ENCODE results near the gene EPHA6. TPM values are rescaled to one million over a fixed set of nuclear protein-coding genes. Genes with fewer than 3 reads are reported as not detected.

EPHA6 gene
- total and polyA plus RNA-seq, 8 donors, result 0.23 to 0.79 (median 0.41) TPM

DNA sequence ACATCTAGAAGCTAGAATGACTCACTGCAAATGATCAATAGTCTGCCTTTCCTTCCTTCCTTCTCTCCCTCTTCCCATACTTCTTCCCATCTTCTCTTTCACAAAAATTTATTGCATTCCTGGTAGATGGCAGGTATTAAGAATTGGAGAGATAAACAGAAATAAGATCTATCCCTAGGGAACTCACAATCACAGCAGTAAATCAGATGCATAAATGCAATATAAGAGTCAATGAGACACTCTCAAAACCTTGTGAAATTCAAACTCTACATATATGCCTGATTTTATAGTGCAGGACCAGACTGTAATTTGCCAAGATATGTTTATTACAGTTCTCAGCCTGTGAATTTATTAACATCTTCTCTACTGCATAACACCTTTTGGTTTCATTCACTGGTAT lies 871.9 kb downstream of the EPHA6 start:
- ATAC-seq, result no peak
- no peaks in the 10 kb centered on the region for H3K36me3 ChIP-seq
- no peak overlapping the region for H3K4me3 ChIP-seq
- H3K27me3 ChIP-seq, result no peaks in the 10 kb centered on the region
- no peak for DNase-seq
- no peaks in the 10 kb centered on the region for H3K4me1 ChIP-seq
- TF ChIP-seq, protein P1, sequence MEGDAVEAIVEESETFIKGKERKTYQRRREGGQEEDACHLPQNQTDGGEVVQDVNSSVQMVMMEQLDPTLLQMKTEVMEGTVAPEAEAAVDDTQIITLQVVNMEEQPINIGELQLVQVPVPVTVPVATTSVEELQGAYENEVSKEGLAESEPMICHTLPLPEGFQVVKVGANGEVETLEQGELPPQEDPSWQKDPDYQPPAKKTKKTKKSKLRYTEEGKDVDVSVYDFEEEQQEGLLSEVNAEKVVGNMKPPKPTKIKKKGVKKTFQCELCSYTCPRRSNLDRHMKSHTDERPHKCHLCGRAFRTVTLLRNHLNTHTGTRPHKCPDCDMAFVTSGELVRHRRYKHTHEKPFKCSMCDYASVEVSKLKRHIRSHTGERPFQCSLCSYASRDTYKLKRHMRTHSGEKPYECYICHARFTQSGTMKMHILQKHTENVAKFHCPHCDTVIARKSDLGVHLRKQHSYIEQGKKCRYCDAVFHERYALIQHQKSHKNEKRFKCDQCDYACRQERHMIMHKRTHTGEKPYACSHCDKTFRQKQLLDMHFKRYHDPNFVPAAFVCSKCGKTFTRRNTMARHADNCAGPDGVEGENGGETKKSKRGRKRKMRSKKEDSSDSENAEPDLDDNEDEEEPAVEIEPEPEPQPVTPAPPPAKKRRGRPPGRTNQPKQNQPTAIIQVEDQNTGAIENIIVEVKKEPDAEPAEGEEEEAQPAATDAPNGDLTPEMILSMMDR (IDR thresholded peaks at IDR 0.05), result no peak
- H3K9me3 ChIP-seq, result no peaks in the 10 kb centered on the region
- intact Hi-C loops (cut with DNase I), result no loop called here
- H3K27ac ChIP-seq, result no peak overlapping the region

DNA sequence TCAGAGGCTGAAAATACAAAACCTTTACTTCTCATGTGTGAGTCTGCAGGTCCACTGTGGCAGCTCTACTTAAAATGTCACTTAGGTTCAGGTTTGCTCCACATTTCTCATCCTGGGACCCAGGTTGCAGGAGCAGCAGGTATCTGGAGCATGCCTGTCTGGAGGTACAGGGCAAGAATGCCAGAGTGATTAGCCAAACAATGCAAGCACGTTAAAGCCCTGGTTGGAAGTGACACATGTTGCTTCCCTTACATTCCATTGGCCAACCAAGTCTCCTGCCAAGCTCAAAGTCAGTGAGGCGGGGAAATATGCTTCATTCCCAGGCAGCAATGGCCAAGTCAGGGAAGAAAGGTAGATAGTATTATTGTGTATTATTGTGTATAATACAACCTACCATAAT lies 873.3 kb downstream of the EPHA6 start:
- TF ChIP-seq, protein P1 (IDR thresholded peaks at IDR 0.05), result no peak
- Histone ChIP-seq H3K9me3 (no peaks in the 10 kb centered on the region), H3K36me3 (no peaks in the 10 kb centered on the region), H3K27ac (no peak overlapping the region), H3K4me1 (no peaks in the 10 kb centered on the region), H3K4me3 (no peak overlapping the region), H3K27me3 (no peaks in the 10 kb centered on the region)
- intact Hi-C loops (cut with DNase I), result no loop called here
- DNase-seq, result no peak
- no peak for ATAC-seq

DNA sequence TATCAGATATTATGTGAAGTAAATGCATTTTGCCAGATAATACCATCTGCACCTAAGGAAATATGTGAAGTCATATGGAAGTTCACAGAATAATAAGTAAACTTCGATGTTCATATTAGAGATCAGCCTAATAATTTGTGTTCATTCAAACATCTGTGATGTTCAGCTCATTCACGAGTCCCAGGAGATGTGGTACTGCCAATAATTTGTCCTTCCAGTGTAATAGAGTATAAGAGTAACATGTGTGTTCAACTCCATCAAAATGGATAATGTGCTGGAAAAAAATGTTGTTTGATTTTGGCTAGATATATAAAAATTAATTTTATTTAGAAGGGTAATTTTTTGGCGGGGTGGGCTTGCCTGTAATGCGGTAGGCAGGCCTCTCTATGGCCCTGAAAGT lies 874.7 kb downstream of the EPHA6 start:
- Histone ChIP-seq H3K4me1 (no peaks in the 10 kb centered on the region), H3K4me3 (no peak overlapping the region), H3K9me3 (no peaks in the 10 kb centered on the region), H3K36me3 (no peaks in the 10 kb centered on the region), H3K27ac (no peak overlapping the region), H3K27me3 (no peaks in the 10 kb centered on the region)
- TF ChIP-seq, protein P1 (IDR thresholded peaks at IDR 0.05), result no peak
- ATAC-seq (no peak), DNase-seq (no peak)
- intact Hi-C loops (cut with DNase I), result no loop called here

DNA sequence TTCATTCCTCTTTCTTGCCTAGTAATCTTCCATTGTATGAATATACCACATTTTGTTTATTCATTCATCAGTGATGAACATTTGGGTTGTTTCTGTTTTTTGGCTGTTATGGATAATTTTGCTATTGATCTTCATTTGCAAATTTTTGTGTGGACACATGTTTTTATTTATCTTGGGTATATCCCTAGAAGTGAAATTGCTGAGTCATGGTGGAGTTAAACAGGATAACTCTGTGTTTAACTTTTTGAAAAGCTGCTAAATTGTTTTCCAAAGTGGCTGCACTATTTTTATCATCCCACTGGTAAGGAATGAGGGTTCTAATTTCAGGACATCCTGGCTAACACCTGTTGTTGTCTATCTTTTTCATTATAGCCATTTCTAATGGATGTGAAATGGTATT lies 875.6 kb downstream of the EPHA6 start:
- Histone ChIP-seq H3K27me3 (no peaks in the 10 kb centered on the region), H3K27ac (no peak overlapping the region), H3K4me3 (no peak overlapping the region), H3K36me3 (no peaks in the 10 kb centered on the region), H3K9me3 (no peaks in the 10 kb centered on the region), H3K4me1 (no peaks in the 10 kb centered on the region)
- intact Hi-C loops (cut with DNase I), result no loop called here
- ATAC-seq (no peak), DNase-seq (no peak)
- TF ChIP-seq, protein P1 (IDR thresholded peaks at IDR 0.05), result no peak

DNA sequence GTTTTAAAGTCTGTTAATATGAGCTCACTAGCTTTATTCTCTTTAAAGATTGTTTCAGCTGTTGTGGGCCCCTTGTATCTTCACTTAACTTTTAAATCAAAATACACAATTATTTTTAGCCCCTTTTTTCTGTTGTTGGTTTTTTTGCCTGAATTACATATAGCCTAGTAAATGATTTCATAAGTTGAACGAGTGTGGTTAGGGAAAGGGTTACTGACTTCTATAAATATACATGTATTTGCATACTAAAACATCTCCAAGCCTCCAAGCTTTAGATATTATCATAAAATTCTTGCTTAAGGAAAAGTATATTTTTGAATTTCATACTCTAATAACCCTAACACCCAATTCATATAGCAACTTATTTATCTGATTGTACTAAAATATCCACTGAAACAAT lies 877.0 kb downstream of the EPHA6 start:
- no peaks in the 10 kb centered on the region for H3K9me3 ChIP-seq
- DNase-seq, result no peak
- H3K27ac ChIP-seq, result no peak overlapping the region
- H3K4me1 ChIP-seq, result no peaks in the 10 kb centered on the region
- ATAC-seq, result no peak
- no peaks in the 10 kb centered on the region for H3K27me3 ChIP-seq
- intact Hi-C loops (cut with DNase I), result no loop called here
- TF ChIP-seq, protein P1 (IDR thresholded peaks at IDR 0.05), result no peak
- H3K36me3 ChIP-seq, result no peaks in the 10 kb centered on the region
- H3K4me3 ChIP-seq, result no peak overlapping the region
